Endothelial cell of umbilical vein (primary cell): Measurements from ENCODE around the gene SPIRE1. TPM values are rescaled to one million over a fixed set of nuclear protein-coding genes. Genes with fewer than 3 reads are reported as not detected.

Experiments
- BruUV-seq: library from RNA; stranded (reverse); fragments of 400-500 nt; replicated peaks from 2 replicates; lab custom pipeline; 2021; lab: Mats Ljungman, UMichigan
- CTCF ChIA-PET: fragments of 300-600, 350-600 bp; sonication (Branson Sonifier 250); formaldehyde crosslinking; loops from one replicate; lab custom pipeline; 2021; ENCODE audit warnings: antibody characterized with exemption, inconsistent platforms; lab: Charles Lee
- POLR2A ChIA-PET: fragments of 300-600, 350-600 bp; sonication (Branson Sonifier 250); formaldehyde crosslinking; loops from one replicate; lab custom pipeline; 2021; ENCODE audit warnings: antibody characterized with exemption, inconsistent platforms; lab: Charles Lee
- DNase-seq: peaks from one replicate; pipeline ENCODE4 v3.0.0-alpha.2; 2011; ENCODE audit warnings: low read depth, low spot score
- FAIRE-seq: peaks from 2 replicates; lab custom pipeline; 2011; peaks lifted over from hg19 to GRCh38; lab: Jason Lieb, UNC
- H2AFZ ChIP-seq: 2 replicates; pipeline ENCODE4 v1.6.0; 2012; ENCODE audit warnings: low read depth, low read length, control low read depth, inconsistent platforms
- H3K27ac ChIP-seq: 2 replicates; pipeline ENCODE4 v1.5.1; 2011; ENCODE audit warnings: low read depth, mild to moderate bottlenecking, control low read depth, low read length, moderate library complexity; ENCODE audit not compliant: insufficient read depth
- H3K27me3 ChIP-seq, 2 experiments: 2 replicates each; pipeline versions ENCODE4 v1.6.0 to v1.6.1; 2011; ENCODE audit warnings: low read length in 2 of 2, mixed read lengths in 1 of 2; ENCODE audit not compliant: control insufficient read depth in 2 of 2, insufficient read depth in 2 of 2
- H3K36me3 ChIP-seq, 2 experiments: 2 replicates in 1 of 2; 3 replicates in 1 of 2; pipeline ENCODE4 v1.5.1; 2011; ENCODE audit warnings: low read length in 2 of 2, mild to moderate bottlenecking in 1 of 2, moderate library complexity in 1 of 2; ENCODE audit not compliant: control insufficient read depth in 2 of 2, insufficient read depth in 2 of 2; ENCODE audit errors: extremely low read depth in 1 of 2
- H3K4me1 ChIP-seq: 3 replicates; pipeline ENCODE4 v1.5.1; 2011; ENCODE audit warnings: mild to moderate bottlenecking, low read length; ENCODE audit not compliant: control insufficient read depth, insufficient read depth; ENCODE audit errors: extremely low read depth
- H3K4me2 ChIP-seq: 2 replicates; pipeline ENCODE4 v1.6.1; 2011; ENCODE audit warnings: low read length, control low read depth, mixed read lengths; ENCODE audit not compliant: insufficient read depth
- H3K4me3 ChIP-seq, 3 experiments: fragments of 200-600 bp in 1 of 3; sonication (generic), shearing (Covaris generic) in 1 of 3; replicated peaks in 1 of 3; 2 replicates each; pipeline ENCODE4 v1.5.1; 2011 to 2016; ENCODE audit warnings: control low read depth in 3 of 3, low read length in 3 of 3, mild to moderate bottlenecking in 2 of 3, inconsistent platforms in 1 of 3, low read depth in 1 of 3, moderate library complexity in 1 of 3; ENCODE audit not compliant: insufficient read depth in 1 of 3
- H3K79me2 ChIP-seq: 2 replicates; pipeline ENCODE4 v1.6.0; 2012; ENCODE audit warnings: low read length, inconsistent platforms; ENCODE audit not compliant: control insufficient read depth, insufficient read depth
- H3K9ac ChIP-seq: replicated peaks from 2 replicates; pipeline ENCODE3; 2011; ENCODE audit warnings: low read length, control low read depth; ENCODE audit not compliant: insufficient read depth; ENCODE audit errors: extremely low read depth
- H3K9me1 ChIP-seq: replicated peaks from 3 replicates; pipeline ENCODE4 v1.6.0; 2011; ENCODE audit warnings: mild to moderate bottlenecking, low read length; ENCODE audit not compliant: control insufficient read depth, insufficient read depth; ENCODE audit errors: extremely low read depth
- H3K9me3 ChIP-seq: replicated peaks from 2 replicates; pipeline ENCODE4 v1.5.1; 2012; ENCODE audit warnings: low read length, inconsistent platforms; ENCODE audit not compliant: control insufficient read depth, insufficient read depth
- H4K20me1 ChIP-seq: replicated peaks from 2 replicates; pipeline ENCODE3; 2011; ENCODE audit warnings: mild to moderate bottlenecking, low read length; ENCODE audit not compliant: control insufficient read depth, insufficient read depth; ENCODE audit errors: extremely low read depth
- CTCF ChIP-seq, 2 donors: IDR thresholded peaks; 1 replicate in 1 of 2; 2 replicates in 1 of 2; pipeline ENCODE4 v1.5.1; 2011; ENCODE audit warnings: low read length in 2 of 2, mild to moderate bottlenecking in 2 of 2, moderate library complexity in 2 of 2, control low read depth in 1 of 2, inconsistent platforms in 1 of 2, low read depth in 1 of 2; ENCODE audit not compliant: insufficient read depth in 1 of 2; ENCODE audit errors: extremely low read depth in 1 of 2
- EZH2 ChIP-seq: IDR thresholded peaks from 2 replicates; pipeline ENCODE4 v1.6.1; 2012; ENCODE audit warnings: borderline replicate concordance, low read depth, mild to moderate bottlenecking, moderate library complexity, low read length, inconsistent platforms; ENCODE audit not compliant: severe bottlenecking
- FOS ChIP-seq: IDR thresholded peaks from 2 replicates; pipeline ENCODE4 v1.6.1; 2011; ENCODE audit warnings: mild to moderate bottlenecking, low read length, moderate library complexity, borderline replicate concordance; ENCODE audit not compliant: insufficient read depth
- GATA2 ChIP-seq: IDR thresholded peaks from 2 replicates; pipeline ENCODE4 v1.7.0; 2011; ENCODE audit warnings: low read depth, mild to moderate bottlenecking, moderate library complexity, mixed read lengths, low read length; ENCODE audit not compliant: insufficient read length, insufficient read depth
- JUN ChIP-seq: IDR thresholded peaks from 2 replicates; pipeline ENCODE4 v1.6.1; 2011; ENCODE audit warnings: borderline replicate concordance, low read depth; ENCODE audit not compliant: insufficient read length, insufficient read depth
- MYC ChIP-seq: IDR thresholded peaks from one replicate; pipeline ENCODE4 v1.6.1; 2011; ENCODE audit warnings: mild to moderate bottlenecking, low read depth, low read length
- POLR2A ChIP-seq: IDR thresholded peaks from 2 replicates; pipeline ENCODE4 v1.6.1; 2012; ENCODE audit warnings: low read depth, mild to moderate bottlenecking, control low read depth, low read length
- POLR2AphosphoS5 ChIP-seq: IDR thresholded peaks from 2 replicates; pipeline ENCODE4 v1.6.1; 2012; ENCODE audit warnings: low read depth, mild to moderate bottlenecking, control low read depth, low read length, moderate library complexity; ENCODE audit not compliant: insufficient read depth
- dilution Hi-C: fragments of 300-500 bp; cut with MboI; formaldehyde crosslinking; loops from one replicate; pipeline ENCODE4 v1.15.0; 2019; ENCODE audit warnings: low sequenced_read_pairs; ENCODE audit not compliant: extremely low pct_ligation_motif_present
- intact Hi-C: fragments of 100-400 bp; cut with micrococcal nuclease; formaldehyde crosslinking; loops from one replicate; pipeline ENCODE4 v1.10.0; 2022
- polyA plus RNA-seq, 4 experiments: library from polyadenylated mRNA; depleted of rRNA in 3 of 4; stranded (reverse) in 3 of 4; unstranded in 1 of 4; fragments of >200 nt; gene quantifications; 2 replicates each; pipeline versions ENCODE4 v1.2.1 to v1.2.3, GENCODE V29; 2011 to 2012; ENCODE audit warnings: missing spikeins in 1 of 4
- total RNA-seq: library from RNA; stranded (reverse); gene quantifications from 2 replicates; pipeline ENCODE4 v1.2.3, GENCODE V29; 2021
- TF ChIP-seq, protein P1 (sequence below): IDR thresholded peaks from 2 replicates; pipeline ENCODE4 v1.6.1; 2011; ENCODE audit not compliant: insufficient read depth, insufficient read length

SPIRE1 gene
- total and polyA plus RNA-seq, 2 donors (not counting 3 experiments of a cell fraction or from before 2014, with no cell fraction given): 13.1 to 44.0 TPM

DNA sequence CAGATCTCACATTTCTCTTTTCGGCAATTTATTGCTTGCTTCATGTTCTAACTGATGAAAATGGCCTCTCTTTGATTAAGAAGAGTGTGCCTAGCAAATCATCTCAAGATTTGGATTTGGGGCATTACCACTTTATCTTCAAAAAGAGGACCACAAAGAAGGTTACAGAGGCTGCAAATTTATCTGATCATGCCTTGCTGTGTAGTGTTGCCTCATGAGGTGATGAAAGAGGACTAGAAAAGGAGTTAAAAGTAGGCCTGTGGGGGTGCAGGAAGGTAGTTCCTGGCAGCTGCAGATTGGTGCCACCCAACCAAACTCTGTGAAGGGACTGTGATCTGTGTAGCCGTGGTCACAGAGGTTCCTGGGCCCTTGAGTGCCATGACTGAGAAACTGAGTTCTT lies 181.0 kb downstream of the SPIRE1 start:
- CTCF ChIA-PET: interaction anchor here (1.4 to 1.8 kb wide), 2 partner anchors 9 to 13 kb away, joined by 3 to 4 read pairs; no protein-coding TSS in a partner anchor

More for the DNA sequence above, 181.0 kb downstream of the SPIRE1 start:
- Histone ChIP-seq H2AFZ (no peak overlapping the region), H3K27ac (no peak overlapping the region), H3K9me1 (no peaks in the 10 kb centered on the region), H3K4me1 (no peaks in the 10 kb centered on the region), H3K9ac (no peak overlapping the region), H3K27me3 (no peaks in the 10 kb centered on the region), H3K9me3 (no peaks in the 10 kb centered on the region), H4K20me1 (no peaks in the 10 kb centered on the region), H3K4me3 (no peak overlapping the region), H3K4me2 (no peak overlapping the region), H3K36me3 (peaks cover 5 to 11% of the 10 kb centered on the region in 2 experiments), H3K79me2 (no peaks in the 10 kb centered on the region)
- FAIRE-seq: no peak
- POLR2A ChIA-PET: no interaction called here
- TF ChIP-seq MYC: no peak
- TF ChIP-seq POLR2A: no peak
- TF ChIP-seq CTCF (IDR thresholded peaks at IDR 0.05; ENCODE audit: extremely low read depth in 1 of 2, insufficient read depth in 1 of 2, low read depth in 1 of 2, low read length in 2 of 2): no peak
- TF ChIP-seq, protein P1, sequence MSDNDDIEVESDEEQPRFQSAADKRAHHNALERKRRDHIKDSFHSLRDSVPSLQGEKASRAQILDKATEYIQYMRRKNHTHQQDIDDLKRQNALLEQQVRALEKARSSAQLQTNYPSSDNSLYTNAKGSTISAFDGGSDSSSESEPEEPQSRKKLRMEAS: no peak
- no peak for TF ChIP-seq FOS
- no peak for TF ChIP-seq GATA2
- TF ChIP-seq POLR2AphosphoS5: no peak
- no peak for TF ChIP-seq JUN
- no peak for TF ChIP-seq EZH2
- intact Hi-C loops: no loop called here
- dilution Hi-C loops: no loop called here
- no TSS peak for BruUV-seq
- DNase-seq: no peak
